HepG2 (cell line): ENCODE measurements around the gene CCT6A. TPM values are rescaled to one million over a fixed set of nuclear protein-coding genes. Genes with fewer than 3 reads are reported as not detected.

Experiments
- ARID4A ChIP-seq: sonication (generic); formaldehyde crosslinking; IDR thresholded peaks from 2 replicates; pipeline ENCODE4 v1.5.0; 2020; ENCODE audit warnings: mild to moderate bottlenecking, missing genetic modification reagents, borderline replicate concordance
- BRF2 ChIP-seq: sonication (generic); formaldehyde crosslinking; IDR thresholded peaks from 2 replicates; pipeline ENCODE4 v1.8.1; 2022; ENCODE audit warnings: mild to moderate bottlenecking, missing genetic modification reagents
- CEBPZ ChIP-seq: IDR thresholded peaks from 2 replicates; pipeline ENCODE4 v1.6.1; 2012; ENCODE audit warnings: low read length, improper control_type of control experiment
- CHD2 ChIP-seq: IDR thresholded peaks from 2 replicates; pipeline ENCODE4 v1.6.1; 2011; ENCODE audit warnings: low read depth, low read length, improper control_type of control experiment
- EED ChIP-seq: sonication (generic); formaldehyde crosslinking; IDR thresholded peaks from 2 replicates; pipeline ENCODE4 v1.5.0; 2020; ENCODE audit warnings: mild to moderate bottlenecking, missing genetic modification reagents
- EP300 ChIP-seq, 3 experiments: sonication (generic) in 1 of 3; formaldehyde crosslinking in 1 of 3; IDR thresholded peaks; 2 replicates each; pipeline versions ENCODE4 v1.5.1 to v1.6.1; 2011 to 2020; ENCODE audit warnings: low read depth in 2 of 3, low read length in 2 of 3, borderline replicate concordance in 1 of 3, improper control_type of control experiment in 1 of 3, mild to moderate bottlenecking in 1 of 3, missing genetic modification reagents in 1 of 3, moderate library complexity in 1 of 3
- FOSL2 ChIP-seq: sonication (generic); formaldehyde crosslinking; IDR thresholded peaks from 2 replicates; pipeline ENCODE4 v1.4.0; 2020; ENCODE audit warnings: missing genetic modification reagents
- MXD4 ChIP-seq: IDR thresholded peaks from 2 replicates; pipeline ENCODE4 v1.6.1; 2016; ENCODE audit warnings: mild to moderate bottlenecking, missing biosample characterization, missing genetic modification reagents
- NFE2L1 ChIP-seq: sonication (generic); formaldehyde crosslinking; IDR thresholded peaks from 2 replicates; pipeline ENCODE4 v1.4.0; 2020; ENCODE audit warnings: missing genetic modification reagents, mild to moderate bottlenecking, borderline replicate concordance
- NR2C2 ChIP-seq: sonication (generic); formaldehyde crosslinking; IDR thresholded peaks from 2 replicates; pipeline ENCODE4 v1.4.0; 2020; ENCODE audit warnings: missing genetic modification reagents, mild to moderate bottlenecking, moderate library complexity, borderline replicate concordance
- RFXAP ChIP-seq: sonication (generic); formaldehyde crosslinking; IDR thresholded peaks from 2 replicates; pipeline ENCODE4 v1.4.0; 2020; ENCODE audit warnings: missing genetic modification reagents, borderline replicate concordance
- ZBTB49 ChIP-seq: sonication (generic); formaldehyde crosslinking; IDR thresholded peaks from 2 replicates; pipeline ENCODE4 v1.4.0; 2020; ENCODE audit warnings: missing genetic modification reagents, borderline replicate concordance
- ZNF230 ChIP-seq: sonication (generic); formaldehyde crosslinking; IDR thresholded peaks from 2 replicates; pipeline ENCODE4 v1.4.0; 2020; ENCODE audit warnings: mild to moderate bottlenecking, missing genetic modification reagents
- ZNF232 ChIP-seq: sonication (generic); formaldehyde crosslinking; IDR thresholded peaks from 2 replicates; pipeline ENCODE4 v1.4.0; 2020; ENCODE audit warnings: missing genetic modification reagents, borderline replicate concordance
- ZNF24 ChIP-seq: fragments of 450-650 bp; IDR thresholded peaks from 2 replicates; pipeline ENCODE4 v1.6.1; 2017; ENCODE audit warnings: antibody characterized with exemption, mild to moderate bottlenecking
- ZNF605 ChIP-seq: sonication (generic); formaldehyde crosslinking; IDR thresholded peaks from 2 replicates; pipeline ENCODE4 v1.8.0; 2022; ENCODE audit warnings: mild to moderate bottlenecking, missing genetic modification reagents
- ZNF619 ChIP-seq: sonication (generic); formaldehyde crosslinking; IDR thresholded peaks from 2 replicates; pipeline ENCODE4 v1.4.0; 2020; ENCODE audit warnings: mild to moderate bottlenecking, missing genetic modification reagents
- ZNF644 ChIP-seq: IDR thresholded peaks from 2 replicates; pipeline ENCODE4 v1.6.1; 2016; ENCODE audit warnings: low read depth
- polyA plus RNA-seq, 8 experiments: library from polyadenylated mRNA; depleted of rRNA in 3 of 8; stranded (reverse) in 7 of 8; unstranded in 1 of 8; fragments of >200 nt; fragmentation: Illumina TruSeq in 4 of 8; extraction: Trizol in 4 of 8; gene quantifications; 2 replicates each; pipeline versions ENCODE4 v1.2.1 to v1.2.3, GENCODE V29; 2011 to 2016; ENCODE audit warnings: low read depth in 4 of 8, missing spikeins in 1 of 8, mixed read lengths in 1 of 8; ENCODE audit not compliant: insufficient read depth in 1 of 8
- total RNA-seq, 5 experiments: library from RNA; depleted of rRNA; stranded (reverse); fragments of >200 nt; fragmentation: Illumina TruSeq; extraction: Trizol; gene quantifications; 2 replicates each; pipeline ENCODE4 v1.2.3, GENCODE V29; 2016; ENCODE audit warnings: low read depth in 1 of 5

The CCT6A gene
- total and polyA plus RNA-seq, 2 of the 13 experiments (the other 11 are each of a cell fraction or from before 2014, with no cell fraction given): 219 to 292 TPM

GRCh38 chr7:56028942-56029630, 22.5 kb upstream of the CCT6A start (continued):
- TF ChIP-seq EED: no peak
- no peak; the same call in 1 of the 2 replicates for TF ChIP-seq RFXAP
- no peak for TF ChIP-seq ZNF230 (CRISPR knock-in tag)
- TF ChIP-seq ARID4A (CRISPR knock-in tag): peak; percentile 40; the same call in 1 of the 2 replicates
- peak; percentile 40 for TF ChIP-seq NR2C2
- TF ChIP-seq ZNF619 (CRISPR knock-in tag): no peak
- no peak for TF ChIP-seq MXD4 (CRISPR knock-in tag)
- TF ChIP-seq ZNF605 (CRISPR knock-in tag): no peak
- TF ChIP-seq FOSL2 (CRISPR knock-in tag): peak; percentile 94
- TF ChIP-seq ZNF232 (CRISPR knock-in tag): no peak
- no peak for TF ChIP-seq NFE2L1
- no peak for TF ChIP-seq BRF2 (CRISPR knock-in tag)
- no peak for TF ChIP-seq ZNF644 (CRISPR knock-in tag)
- TF ChIP-seq CHD2: no peak
- peak in 1 of 2 experiments; percentile 82; a peak in 3 of 4 replicates for TF ChIP-seq EP300 (IDR thresholded peaks at IDR 0.05; ENCODE audit: low read depth in 2 of 2, low read length in 2 of 2)
- TF ChIP-seq EP300 (CRISPR knock-in tag; IDR thresholded peaks at IDR 0.05; ENCODE audit: borderline replicate concordance): peak; percentile 15; the same call in 1 of the 2 replicates
- no peak for TF ChIP-seq ZBTB49 (CRISPR knock-in tag)
- TF ChIP-seq ZNF24: no peak
- TF ChIP-seq CEBPZ: no peak
